WERI-Rb-1 (cell line): ENCODE results near the gene SPCS3.
A peak's percentile ranks its signal among the peaks of the same experiment; 100 is the strongest.

Experiments
- DNase-seq: peaks from one replicate; pipeline ENCODE4 v3.0.0-alpha.2; 2020
- H3K27ac ChIP-seq: fragments of 250-450 bp; sonication (Bioruptor Pico); 2 replicates; pipeline ENCODE4 v1.5.1; 2020; ENCODE audit warnings: mild to moderate bottlenecking, moderate library complexity
- H3K27me3 ChIP-seq: fragments of 250-450 bp; sonication (Bioruptor Pico); 2 replicates; pipeline ENCODE4 v1.5.1; 2021; ENCODE audit warnings: mild to moderate bottlenecking, low read depth, moderate library complexity; ENCODE audit not compliant: insufficient read depth, severe bottlenecking
- H3K36me3 ChIP-seq: fragments of 250-450 bp; sonication (Bioruptor Pico); 2 replicates; pipeline ENCODE4 v1.5.1; 2020; ENCODE audit warnings: mild to moderate bottlenecking, moderate library complexity
- H3K4me3 ChIP-seq: 2 replicates; pipeline ENCODE4 v1.5.1; 2011; ENCODE audit warnings: low read depth, mild to moderate bottlenecking, control low read depth, low read length
- H3K9me3 ChIP-seq: fragments of 250-450 bp; sonication (Bioruptor Pico); 2 replicates; pipeline ENCODE4 v1.5.1; 2021; ENCODE audit warnings: mild to moderate bottlenecking, moderate library complexity; ENCODE audit not compliant: severe bottlenecking
- CTCF ChIP-seq: IDR thresholded peaks from 2 replicates; pipeline ENCODE4 v1.5.1; 2011; ENCODE audit warnings: low read depth, mild to moderate bottlenecking, control low read depth, inconsistent platforms, low read length

The SPCS3 gene

DNA sequence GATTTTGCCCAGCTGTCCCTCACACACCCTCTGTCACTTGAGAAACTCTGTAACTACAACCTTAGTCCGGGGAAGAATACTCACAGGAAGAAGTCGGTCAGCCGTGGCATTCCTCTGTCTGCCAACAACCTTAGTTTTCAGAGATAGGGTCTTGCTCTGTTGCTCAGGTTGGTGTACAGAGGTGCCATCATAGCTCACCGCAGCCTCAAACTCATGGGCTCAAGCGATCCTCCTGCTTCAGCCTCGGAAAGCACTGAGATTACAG is 12.2 kb upstream of the SPCS3 start:
- H3K27ac ChIP-seq: no peak overlapping the region
- no peaks in the 10 kb centered on the region for H3K27me3 ChIP-seq
- no peak for TF ChIP-seq CTCF
- H3K9me3 ChIP-seq: no peaks in the 10 kb centered on the region
- no peak for DNase-seq
- no peak overlapping the region for H3K4me3 ChIP-seq
- no peaks in the 10 kb centered on the region for H3K36me3 ChIP-seq

DNA sequence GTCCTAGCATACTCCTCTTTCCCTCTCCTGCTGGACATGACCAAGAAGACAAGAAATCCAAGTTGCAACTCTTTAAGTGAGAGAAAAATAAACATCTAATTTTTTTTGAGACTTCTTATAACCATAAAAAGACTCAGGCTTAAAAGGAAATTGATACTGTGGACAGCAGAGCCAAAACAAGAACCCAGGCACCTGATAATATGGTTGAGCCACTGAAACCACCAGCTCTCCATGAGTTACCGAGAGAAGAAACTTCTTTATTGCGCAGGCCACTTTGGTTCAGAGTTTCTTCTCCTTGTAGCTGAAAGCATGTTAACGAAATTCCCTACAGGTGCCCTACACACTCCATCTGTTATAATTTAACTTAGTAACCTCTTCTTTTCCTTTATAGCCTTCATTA is 11.3 kb upstream of the SPCS3 start:
- no peak overlapping the region for H3K4me3 ChIP-seq
- no peaks in the 10 kb centered on the region for H3K9me3 ChIP-seq
- no peaks in the 10 kb centered on the region for H3K36me3 ChIP-seq
- no peak for DNase-seq
- no peak overlapping the region for H3K27ac ChIP-seq
- no peak for TF ChIP-seq CTCF
- no peaks in the 10 kb centered on the region for H3K27me3 ChIP-seq

- Histone ChIP-seq H3K27me3 (no peaks in the 10 kb centered on the region), H3K4me3 (no peak overlapping the region), H3K9me3 (no peaks in the 10 kb centered on the region), H3K27ac (no peak overlapping the region), H3K36me3 (no peaks in the 10 kb centered on the region)
- DNase-seq: no peak
- TF ChIP-seq CTCF: no peak
These were observed 10.7 kb upstream of the SPCS3 start for GRCh38 chr4:176309046-176309445.

GRCh38 chr4:176309772-176310171 is 10.0 kb upstream of the SPCS3 start:
- Histone ChIP-seq H3K4me3 (no peak overlapping the region), H3K9me3 (no peaks in the 10 kb centered on the region), H3K27me3 (no peaks in the 10 kb centered on the region), H3K27ac (no peak overlapping the region), H3K36me3 (no peaks in the 10 kb centered on the region)
- TF ChIP-seq CTCF: no peak
- no peak for DNase-seq

DNA sequence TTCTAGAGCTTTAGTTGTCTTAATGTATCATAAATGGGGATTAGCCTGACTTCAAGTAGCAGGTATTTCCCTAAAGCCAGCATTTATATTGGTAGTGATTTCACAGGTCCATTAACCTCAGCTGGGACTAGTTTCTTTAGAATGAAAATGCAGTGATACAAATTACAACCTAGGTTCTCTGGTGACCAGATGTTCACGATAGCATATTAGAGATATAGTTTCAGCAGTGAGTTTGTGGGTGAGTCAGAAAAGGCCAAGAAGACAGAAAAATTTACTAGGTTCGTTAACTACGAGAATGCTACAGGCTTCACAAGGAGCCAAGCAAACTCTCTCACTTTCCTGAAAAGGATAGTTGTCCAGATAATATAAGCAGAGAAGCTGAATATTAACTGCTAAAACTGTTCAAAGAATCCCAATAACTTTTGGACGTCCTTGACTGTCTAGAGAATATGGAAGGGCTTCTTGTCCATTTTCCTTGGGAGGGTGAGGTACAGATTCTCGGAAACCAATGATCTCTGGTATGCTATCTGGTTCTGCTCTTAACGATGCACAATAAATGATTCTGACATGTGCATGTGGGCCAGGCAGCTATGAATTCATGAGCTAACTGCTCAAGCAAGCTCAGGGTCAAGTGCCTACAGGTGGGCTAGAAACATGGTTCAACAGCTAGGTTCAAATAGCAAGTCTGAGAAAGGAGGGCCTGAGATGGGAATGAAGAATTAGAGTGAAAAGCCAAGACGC is 6.0 kb upstream of the SPCS3 start:
- Histone ChIP-seq H3K27me3 (no peaks in the 10 kb centered on the region), H3K27ac (no peak overlapping the region), H3K36me3 (no peaks in the 10 kb centered on the region), H3K4me3 (no peak overlapping the region), H3K9me3 (no peaks in the 10 kb centered on the region)
- TF ChIP-seq CTCF: no peak
- no peak for DNase-seq

- peak overlapping the region; percentile 96 for H3K4me3 ChIP-seq
- H3K9me3 ChIP-seq: no peaks in the 10 kb centered on the region
- no peak for DNase-seq
- no peaks in the 10 kb centered on the region for H3K27me3 ChIP-seq
- no peaks in the 10 kb centered on the region for H3K36me3 ChIP-seq
- TF ChIP-seq CTCF: no peak
- H3K27ac ChIP-seq: peak overlapping the region; percentile 44
These were observed 539 bp upstream of the SPCS3 start for GRCh38 chr4:176319151-176319703.
